HepG2 (cell line): ENCODE measurements around the gene PKLR. TPM values are rescaled to one million over a fixed set of nuclear protein-coding genes. Genes with fewer than 3 reads are reported as not detected.

Source experiments
- AHDC1 ChIP-seq: sonication (generic); formaldehyde crosslinking; IDR thresholded peaks from 2 replicates; pipeline ENCODE4 v1.5.1; 2020; ENCODE audit warnings: mild to moderate bottlenecking, missing genetic modification reagents, borderline replicate concordance
- ARID3A ChIP-seq: IDR thresholded peaks from 2 replicates; pipeline ENCODE4 v1.6.1; 2012; ENCODE audit warnings: low read depth, low read length, improper control_type of control experiment
- CTCF ChIP-seq: sonication (generic); formaldehyde crosslinking; IDR thresholded peaks from 2 replicates; pipeline ENCODE4 v1.5.0; 2020; ENCODE audit warnings: mild to moderate bottlenecking, missing genetic modification reagents, moderate library complexity
- ESRRA ChIP-seq: sonication (generic); formaldehyde crosslinking; IDR thresholded peaks from 2 replicates; pipeline ENCODE4 v1.5.1; 2020; ENCODE audit warnings: mild to moderate bottlenecking, low read depth, missing genetic modification reagents
- FOXO1 ChIP-seq: sonication (generic); formaldehyde crosslinking; IDR thresholded peaks from 2 replicates; pipeline ENCODE4 v1.4.0; 2020; ENCODE audit warnings: missing genetic modification reagents
- KLF12 ChIP-seq: sonication (generic); formaldehyde crosslinking; IDR thresholded peaks from 2 replicates; pipeline ENCODE4 v1.4.0; 2020; ENCODE audit warnings: missing genetic modification reagents, borderline replicate concordance
- MNT ChIP-seq: fragments of 450-650 bp; IDR thresholded peaks from 2 replicates; pipeline ENCODE4 v1.6.1; 2016
- NFIC ChIP-seq: IDR thresholded peaks from 2 replicates; pipeline ENCODE4 v1.6.1; 2012; ENCODE audit warnings: mild to moderate bottlenecking, low read length, inconsistent platforms
- POLR2G ChIP-seq: fragments of 200-400 bp; formaldehyde crosslinking; IDR thresholded peaks from 2 replicates; pipeline ENCODE4 v1.6.1; 2018; ENCODE audit warnings: mild to moderate bottlenecking, low read depth, low read length, moderate library complexity
- RNF2 ChIP-seq: fragments of 450-650 bp; conservative IDR thresholded peaks from 2 replicates; pipeline ENCODE4 v1.6.1; 2016; ENCODE audit warnings: low read depth
- SP4 ChIP-seq: sonication (generic); formaldehyde crosslinking; IDR thresholded peaks from 2 replicates; pipeline ENCODE4 v1.8.1; 2023; ENCODE audit warnings: mild to moderate bottlenecking, missing genetic modification reagents
- YEATS4 ChIP-seq: sonication (generic); formaldehyde crosslinking; IDR thresholded peaks from 2 replicates; pipeline ENCODE4 v1.4.0; 2020; ENCODE audit warnings: missing genetic modification reagents, borderline replicate concordance
- ZBTB43 ChIP-seq: sonication (generic); formaldehyde crosslinking; conservative IDR thresholded peaks from 2 replicates; pipeline ENCODE4 v1.4.0; 2020; ENCODE audit warnings: missing genetic modification reagents
- ZNF639 ChIP-seq: conservative IDR thresholded peaks from 2 replicates; pipeline ENCODE4 v1.6.1; 2018; ENCODE audit warnings: missing genetic modification reagents
- polyA plus RNA-seq, 8 experiments: library from polyadenylated mRNA; depleted of rRNA in 3 of 8; stranded (reverse) in 7 of 8; unstranded in 1 of 8; fragments of >200 nt; fragmentation: Illumina TruSeq in 4 of 8; extraction: Trizol in 4 of 8; gene quantifications; 2 replicates each; pipeline versions ENCODE4 v1.2.1 to v1.2.3, GENCODE V29; 2011 to 2016; ENCODE audit warnings: low read depth in 4 of 8, missing spikeins in 1 of 8, mixed read lengths in 1 of 8; ENCODE audit not compliant: insufficient read depth in 1 of 8
- total RNA-seq, 5 experiments: library from RNA; depleted of rRNA; stranded (reverse); fragments of >200 nt; fragmentation: Illumina TruSeq; extraction: Trizol; gene quantifications; 2 replicates each; pipeline ENCODE4 v1.2.3, GENCODE V29; 2016; ENCODE audit warnings: low read depth in 1 of 5

The PKLR gene
- total and polyA plus RNA-seq, 2 of the 13 experiments (the other 11 are each of a cell fraction or from before 2014, with no cell fraction given): 10.3 to 29.3 TPM

GRCh38 chr1:155300553-155301329, 497 bp downstream of the PKLR start (continued):
- TF ChIP-seq AHDC1 (CRISPR knock-in tag) (peak; percentile 86), MNT (0 out of 2 replicates have a peak, but pooled peaks have one; percentile 32), YEATS4 (CRISPR knock-in tag) (peak; percentile 83; the same call in 1 of the 2 replicates), ARID3A (no peak), ZBTB43 (CRISPR knock-in tag) (peak; percentile 92), ZNF639 (CRISPR knock-in tag) (0 out of 2 replicates have a peak, but pooled peaks have one; percentile 33), FOXO1 (CRISPR knock-in tag) (peak; percentile 80), SP4 (no peak), ESRRA (CRISPR knock-in tag) (peak; percentile 81; the same call in 1 of the 2 replicates), RNF2 (peak; percentile 86), CTCF (CRISPR knock-in tag) (peak; percentile 32), NFIC (peak; percentile 23; the same call in 1 of the 2 replicates), POLR2G (peak; percentile 79), KLF12 (CRISPR knock-in tag) (0 out of 2 replicates have a peak, but pooled peaks have one; percentile 42)
